Measurements from ENCODE around the gene IGF1. TPM values are rescaled to one million over a fixed set of nuclear protein-coding genes. Genes with fewer than 3 reads are reported as not detected.

IGF1 gene
- total RNA-seq, 4 donors from 2014 or later = 50.0 to 262 (median 78.1) TPM

DNA sequence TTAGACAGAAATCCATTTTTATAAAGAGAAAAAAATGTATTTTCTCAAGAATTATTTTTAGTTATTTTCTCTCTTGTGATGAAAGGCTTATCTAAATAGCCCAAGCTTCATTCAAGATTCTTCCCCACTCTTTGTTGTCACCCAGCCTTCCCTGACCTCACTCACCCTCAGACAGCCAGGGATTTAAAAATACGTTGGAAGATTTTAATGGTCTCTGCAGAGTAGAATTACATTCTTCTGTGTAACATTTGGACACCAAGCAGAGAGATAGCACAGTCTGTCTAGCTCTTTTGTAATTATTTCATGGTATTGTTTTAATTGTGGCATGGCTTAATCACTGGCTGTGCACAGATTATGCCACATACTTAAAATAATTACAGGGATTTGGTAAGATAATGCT is 130.3 kb downstream of the IGF1 start:
- H3K27me3 ChIP-seq = no peaks in the 10 kb centered on the region
- DNase-seq (ENCODE audit: low spot score in 2 of 2) = no peak
- WGBS, 2 donors = 11 to 19% methylated on average over 1 of the region's 1 CpG

DNA sequence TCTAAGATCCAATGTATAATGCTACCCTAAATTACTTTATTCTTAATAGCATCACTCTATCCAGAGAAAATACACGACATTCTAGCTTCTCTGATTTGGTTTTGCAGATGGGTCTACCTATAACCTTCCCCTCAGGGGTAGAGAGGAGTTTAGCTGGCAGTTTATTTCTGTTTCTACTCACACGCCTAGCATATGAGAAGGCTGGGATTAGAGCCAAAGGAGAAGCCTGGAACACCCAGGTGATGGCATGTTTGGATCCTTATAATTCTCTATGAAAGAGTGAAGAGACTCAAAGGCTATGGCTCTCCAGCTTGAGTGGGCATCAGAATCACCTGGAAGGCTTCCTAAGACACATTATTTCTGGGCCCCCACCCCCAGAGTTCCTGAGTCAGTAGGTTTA is 131.3 kb downstream of the IGF1 start:
- WGBS, 2 donors = 70 to 72% methylated on average over 2 of the region's 2 CpGs
- Histone ChIP-seq H3K4me3 (no peak overlapping the region), H3K27ac (no peak overlapping the region), H3K9me3 (peaks cover 0 to 16% (median 0%) of the 10 kb centered on the region in 4 donors), H3K27me3 (no peaks in the 10 kb centered on the region), H3K36me3 (no peaks in the 10 kb centered on the region), H3K4me1 (no peaks in the 10 kb centered on the region)
- TF ChIP-seq POLR2A (IDR thresholded peaks at IDR 0.05) (no peak), EP300 (IDR thresholded peaks at IDR 0.05) (no peak)
- TF ChIP-seq, protein P1, sequence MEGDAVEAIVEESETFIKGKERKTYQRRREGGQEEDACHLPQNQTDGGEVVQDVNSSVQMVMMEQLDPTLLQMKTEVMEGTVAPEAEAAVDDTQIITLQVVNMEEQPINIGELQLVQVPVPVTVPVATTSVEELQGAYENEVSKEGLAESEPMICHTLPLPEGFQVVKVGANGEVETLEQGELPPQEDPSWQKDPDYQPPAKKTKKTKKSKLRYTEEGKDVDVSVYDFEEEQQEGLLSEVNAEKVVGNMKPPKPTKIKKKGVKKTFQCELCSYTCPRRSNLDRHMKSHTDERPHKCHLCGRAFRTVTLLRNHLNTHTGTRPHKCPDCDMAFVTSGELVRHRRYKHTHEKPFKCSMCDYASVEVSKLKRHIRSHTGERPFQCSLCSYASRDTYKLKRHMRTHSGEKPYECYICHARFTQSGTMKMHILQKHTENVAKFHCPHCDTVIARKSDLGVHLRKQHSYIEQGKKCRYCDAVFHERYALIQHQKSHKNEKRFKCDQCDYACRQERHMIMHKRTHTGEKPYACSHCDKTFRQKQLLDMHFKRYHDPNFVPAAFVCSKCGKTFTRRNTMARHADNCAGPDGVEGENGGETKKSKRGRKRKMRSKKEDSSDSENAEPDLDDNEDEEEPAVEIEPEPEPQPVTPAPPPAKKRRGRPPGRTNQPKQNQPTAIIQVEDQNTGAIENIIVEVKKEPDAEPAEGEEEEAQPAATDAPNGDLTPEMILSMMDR (IDR thresholded peaks at IDR 0.05) = no peak
- DNase-seq (ENCODE audit: low spot score in 2 of 2) = no peak

More for the DNA sequence above, 130.3 kb downstream of the IGF1 start:
- H3K9me3 ChIP-seq = peaks cover 0 to 20% (median 0%) of the 10 kb centered on the region in 4 donors
- H3K4me1 ChIP-seq = no peaks in the 10 kb centered on the region
- no peaks in the 10 kb centered on the region for H3K36me3 ChIP-seq
- TF ChIP-seq EP300 (IDR thresholded peaks at IDR 0.05) = no peak
- TF ChIP-seq, protein P1 (IDR thresholded peaks at IDR 0.05) = no peak
- no peak for TF ChIP-seq POLR2A (IDR thresholded peaks at IDR 0.05)
- H3K4me3 ChIP-seq = no peak overlapping the region
- H3K27ac ChIP-seq = no peak overlapping the region

DNA sequence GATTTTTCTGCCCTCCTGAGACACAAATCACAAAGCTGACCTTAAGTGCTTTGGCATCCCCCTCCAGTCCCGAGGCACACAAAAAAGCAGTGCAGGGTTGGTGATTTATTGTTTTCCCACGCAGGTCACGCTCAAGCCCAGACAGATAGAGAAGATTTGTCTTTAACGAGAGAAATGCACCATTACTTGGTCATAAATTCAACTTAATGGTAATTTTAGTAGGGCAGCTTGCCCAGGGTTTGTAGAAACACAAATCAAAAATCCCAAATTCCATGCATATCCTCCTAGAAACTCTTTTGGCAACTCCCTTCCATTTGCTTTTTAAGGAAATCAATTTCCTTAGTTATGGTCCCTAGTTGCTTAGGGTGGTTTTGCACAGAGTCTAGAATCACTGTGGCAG is 132.6 kb downstream of the IGF1 start:
- H3K4me3 ChIP-seq = no peak overlapping the region
- DNase-seq (ENCODE audit: low spot score in 2 of 2) = no peak
- H3K27me3 ChIP-seq = no peaks in the 10 kb centered on the region
- no peaks in the 10 kb centered on the region for H3K36me3 ChIP-seq
- no peaks in the 10 kb centered on the region for H3K4me1 ChIP-seq
- peaks cover 0 to 7% (median 0%) of the 10 kb centered on the region in 4 donors for H3K9me3 ChIP-seq
- H3K27ac ChIP-seq = no peak overlapping the region
- 35 to 41% methylated on average over 4 of the region's 4 CpGs for WGBS, 2 donors
- no peak for TF ChIP-seq POLR2A (IDR thresholded peaks at IDR 0.05)
- TF ChIP-seq, protein P1 (IDR thresholded peaks at IDR 0.05) = no peak
- no peak for TF ChIP-seq EP300 (IDR thresholded peaks at IDR 0.05)

All from tibial nerve (tissue), 4 donors.